HG02981 (cell line): ENCODE measurements around the gene TMEM255B.
"Not testable (repeated sequence)": the region's sequence is repeated elsewhere in the genome, so short reads cannot be mapped to it uniquely, and the experiment has no call there.

Experiments used
- ATAC-seq: cut with Tn5 transposase; IDR thresholded peaks from one replicate; pipeline ENCODE4 v1.9.1; 2021; ENCODE audit warnings: mild to moderate bottlenecking, moderate library complexity; ENCODE audit not compliant: unreplicated experiment

The TMEM255B gene

DNA sequence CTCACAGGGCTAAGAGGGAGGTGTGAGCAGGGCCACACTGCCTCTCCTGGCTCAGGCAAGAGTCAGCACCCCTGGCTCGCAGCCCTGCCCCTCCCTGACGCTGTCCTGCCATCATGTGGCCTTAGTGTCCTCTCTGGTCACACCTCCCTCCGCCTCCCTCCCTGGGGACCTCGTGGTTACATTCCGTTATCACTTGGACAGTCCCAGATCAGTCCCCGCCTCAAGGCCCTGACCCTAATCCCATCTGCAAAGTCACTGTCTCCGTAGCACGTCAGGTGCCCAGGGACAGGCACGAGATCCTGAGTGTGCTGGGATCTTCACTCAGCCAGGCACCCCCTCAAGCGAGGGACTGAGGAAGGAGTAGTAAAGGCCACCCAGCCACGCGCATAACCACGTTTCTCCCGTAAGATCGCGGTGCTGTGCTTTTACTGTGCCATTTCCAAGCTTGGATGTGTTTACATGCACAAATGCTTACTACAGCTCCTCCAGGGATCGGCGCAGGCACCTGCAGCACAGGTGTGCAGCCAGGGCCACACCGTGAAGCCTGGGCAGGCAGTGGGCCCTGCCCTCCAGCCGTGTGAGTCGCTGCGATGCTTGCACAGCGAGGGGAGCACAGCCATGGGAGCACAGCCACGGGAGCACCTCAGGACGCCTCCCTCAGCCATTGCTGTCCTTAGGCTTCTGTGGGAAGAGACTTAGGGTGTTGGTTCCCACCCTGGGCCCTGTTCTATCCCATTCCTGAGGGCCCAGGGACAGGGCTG lies 10.7 kb upstream of the TMEM255B start:
- ATAC-seq, result no peak

DNA sequence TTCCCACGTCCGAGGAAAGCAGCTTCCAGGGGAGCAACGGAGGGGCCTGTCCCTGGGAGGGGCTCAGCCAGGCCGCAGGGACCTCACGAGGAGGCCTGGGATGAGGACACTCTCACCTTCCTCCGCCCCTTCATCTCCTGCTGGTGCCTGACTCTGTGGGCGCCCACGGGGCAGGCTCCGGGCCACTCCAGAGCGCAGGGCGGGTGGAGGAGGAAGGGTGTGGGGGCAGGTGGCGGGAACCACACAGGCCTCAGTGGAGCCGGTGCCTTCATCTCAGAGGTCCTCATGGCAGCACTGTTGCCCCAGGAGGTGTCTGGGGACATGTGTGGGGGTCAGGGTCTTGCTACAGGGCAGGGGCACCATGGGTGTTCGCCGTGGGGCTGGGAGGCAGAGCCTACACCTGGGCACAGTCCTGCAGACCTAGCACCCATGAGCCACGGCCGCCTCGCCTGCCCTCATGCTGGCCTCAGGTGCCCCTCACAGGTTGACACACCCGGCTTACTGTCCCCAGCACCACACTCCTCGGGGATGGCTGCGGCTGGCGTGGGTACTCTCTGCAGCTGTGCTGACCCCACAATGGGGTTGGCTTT lies 10.1 kb upstream of the TMEM255B start:
- ATAC-seq, result no peak

DNA sequence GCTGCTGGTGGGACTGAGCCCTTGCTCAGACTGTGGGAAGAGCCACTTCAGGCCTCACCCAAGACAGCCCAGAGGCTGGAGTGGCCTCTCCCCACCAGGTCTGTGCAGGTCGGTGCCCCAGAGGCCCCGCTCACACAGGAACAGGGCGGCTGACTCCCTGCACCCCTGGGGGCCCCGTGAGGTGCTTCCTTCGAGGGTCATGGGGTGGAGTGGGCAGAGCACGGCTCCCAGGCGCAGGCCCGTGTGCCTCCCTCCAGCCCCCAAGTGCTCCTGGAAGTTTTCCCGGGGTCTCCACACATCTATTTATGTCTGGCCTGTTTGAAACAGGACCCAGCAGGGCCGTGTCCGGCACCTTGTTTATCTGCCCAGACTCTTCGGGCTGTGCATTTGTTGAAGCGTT lies 9.5 kb upstream of the TMEM255B start:
- ATAC-seq, result no peak

DNA sequence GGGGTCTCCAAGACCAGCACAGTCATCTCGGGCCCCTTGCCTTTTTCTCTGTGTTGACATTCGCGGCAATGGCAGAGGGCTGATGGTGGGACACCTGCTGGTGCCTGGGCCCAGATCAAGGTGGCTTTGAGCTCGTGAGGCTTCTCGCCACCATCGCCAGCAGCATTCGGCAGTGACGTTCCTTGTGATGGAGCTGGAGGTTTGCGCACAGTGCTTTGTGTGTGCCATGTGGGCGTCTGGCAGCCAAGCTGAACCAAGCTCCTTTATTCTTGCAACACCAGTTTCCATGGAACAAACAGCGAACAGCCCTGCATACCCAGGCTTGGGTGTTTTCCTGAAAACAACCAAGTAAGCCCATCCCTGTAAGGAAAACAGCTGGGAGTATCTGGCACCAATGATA lies 9.1 kb upstream of the TMEM255B start:
- ATAC-seq, result no peak

DNA sequence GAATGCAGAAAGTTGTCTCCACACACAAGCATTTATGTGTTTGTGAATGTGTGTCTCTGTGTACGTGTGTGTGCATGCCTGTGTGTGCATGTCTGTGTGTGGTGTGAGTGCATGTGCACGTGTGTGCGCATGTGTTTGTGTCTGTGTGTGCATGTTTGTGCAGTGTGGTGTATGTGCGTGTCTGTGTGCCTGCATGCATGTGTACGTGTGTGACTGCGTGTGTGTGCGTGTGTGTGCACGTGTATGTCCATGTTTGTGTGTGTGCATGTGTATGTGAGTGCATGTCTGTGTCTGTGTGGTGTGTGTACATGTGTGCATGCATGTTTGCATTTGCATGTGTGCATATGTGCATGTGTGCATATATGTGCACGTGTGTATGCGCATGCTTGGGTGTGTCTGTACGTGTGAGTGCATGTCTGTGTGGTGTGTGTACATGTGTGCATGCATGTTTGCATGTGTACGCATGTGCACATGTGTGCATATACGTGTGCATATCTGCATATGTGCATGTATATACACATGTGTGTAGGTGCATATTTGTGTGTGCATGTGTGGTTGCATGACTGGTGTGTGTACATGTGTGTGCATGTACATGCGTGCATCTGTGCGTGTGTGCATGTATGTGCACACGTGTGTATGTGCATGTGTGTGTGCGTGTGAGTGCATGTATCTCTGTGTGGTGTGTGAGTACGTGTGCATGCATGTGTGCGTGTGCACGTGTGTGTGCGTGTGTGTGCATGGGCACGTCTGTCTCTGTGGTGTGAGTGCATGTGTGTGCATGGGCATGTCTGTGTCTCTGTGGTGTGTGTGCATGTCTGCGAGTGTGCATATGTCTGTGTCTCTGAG lies 8.2 kb upstream of the TMEM255B start:
- no peak for ATAC-seq

DNA sequence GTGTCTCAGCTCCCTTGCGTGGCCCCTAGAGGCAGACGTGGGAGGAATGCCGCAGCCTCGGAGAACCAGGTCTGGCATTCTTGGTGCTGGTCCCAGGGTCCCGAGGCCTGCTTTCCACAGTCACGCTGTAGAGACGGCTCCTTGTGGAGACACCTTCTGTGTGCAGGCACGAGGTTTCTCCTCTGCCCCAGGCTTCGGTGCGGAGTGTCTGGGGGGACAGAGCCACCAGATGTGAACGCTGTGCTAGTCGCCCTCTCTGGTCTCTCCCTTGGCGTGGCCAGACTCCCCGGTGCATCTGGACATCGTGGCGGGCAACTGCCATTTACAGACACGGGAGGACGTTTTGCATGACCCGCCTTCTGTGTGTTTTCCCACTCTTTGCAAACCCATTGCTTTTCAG lies 7.5 kb upstream of the TMEM255B start:
- ATAC-seq, result no peak

DNA sequence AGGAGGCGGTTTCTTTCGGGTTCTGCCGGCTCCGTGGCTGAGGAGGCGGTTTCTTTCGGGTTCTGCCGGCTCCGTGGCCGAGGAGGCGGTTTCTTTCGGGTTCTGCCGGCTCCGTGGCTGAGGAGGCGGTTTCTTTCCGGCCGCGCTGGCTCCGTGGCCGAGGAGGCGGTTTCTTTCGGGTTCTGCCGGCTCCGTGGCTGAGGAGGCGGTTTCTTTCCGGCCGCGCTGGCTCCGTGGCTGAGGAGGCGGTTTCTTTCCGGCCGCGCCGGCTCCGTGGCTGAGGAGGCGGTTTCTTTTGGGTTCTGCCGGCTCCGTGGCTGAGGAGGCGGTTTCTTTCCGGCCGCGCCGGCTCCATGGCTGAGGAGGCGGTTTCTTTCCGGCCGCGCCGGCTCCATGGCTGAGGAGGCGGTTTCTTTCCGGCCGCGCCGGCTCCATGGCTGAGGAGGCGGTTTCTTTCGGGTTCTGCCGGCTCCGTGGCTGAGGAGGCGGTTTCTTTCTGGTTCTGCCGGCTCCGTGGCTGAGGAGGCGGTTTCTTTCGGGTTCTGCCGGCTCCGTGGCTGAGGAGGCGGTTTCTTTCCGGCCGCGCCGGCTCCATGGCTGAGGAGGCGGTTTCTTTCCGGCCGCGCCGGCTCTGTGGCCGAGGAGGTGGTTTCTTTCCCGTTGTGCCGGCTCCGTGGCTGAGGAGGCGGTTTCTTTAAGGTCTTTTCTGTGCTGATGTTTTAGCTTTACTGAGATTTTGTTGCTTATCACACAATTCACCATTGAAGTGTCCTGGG lies 6.6 kb upstream of the TMEM255B start:
- not testable (repeated sequence) for ATAC-seq

DNA sequence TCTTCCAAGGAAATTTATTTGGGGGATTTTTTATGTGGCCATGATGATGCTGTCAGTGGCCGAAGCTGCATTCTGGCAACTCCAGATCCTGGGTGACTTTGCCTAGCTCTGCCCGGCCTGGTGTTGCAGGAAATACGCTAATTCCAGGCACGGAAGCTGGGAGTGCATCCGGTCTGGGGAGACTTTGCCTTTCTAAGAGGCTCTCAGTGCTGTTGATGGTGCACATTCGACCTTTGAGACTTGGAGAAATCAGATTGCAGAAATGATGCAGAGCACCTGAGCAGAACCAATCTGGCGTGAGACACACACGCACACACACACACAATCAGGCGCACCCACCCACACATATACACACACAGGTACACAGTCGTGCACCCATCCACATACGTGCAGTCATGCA lies 5.9 kb upstream of the TMEM255B start:
- no peak for ATAC-seq

DNA sequence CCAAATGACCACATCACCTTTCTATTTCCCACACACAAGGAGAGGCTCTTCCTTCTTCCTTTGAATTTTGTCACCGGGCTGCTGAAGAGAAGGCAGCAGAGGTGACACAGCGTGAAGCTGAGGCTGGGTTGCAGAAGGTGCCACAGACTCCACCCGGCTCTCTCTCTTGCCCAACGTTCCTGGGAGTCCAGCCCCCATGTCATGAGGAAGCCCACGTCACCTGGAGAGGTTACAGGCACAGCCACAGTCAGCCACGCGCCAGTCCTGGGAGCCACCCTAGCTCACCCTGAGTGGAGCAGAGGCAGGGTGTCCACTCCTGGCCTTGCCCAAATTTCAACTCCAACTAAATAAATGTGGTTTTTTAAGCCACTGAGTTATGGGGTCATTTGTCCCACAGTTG lies 4.8 kb upstream of the TMEM255B start:
- ATAC-seq, result no peak

DNA sequence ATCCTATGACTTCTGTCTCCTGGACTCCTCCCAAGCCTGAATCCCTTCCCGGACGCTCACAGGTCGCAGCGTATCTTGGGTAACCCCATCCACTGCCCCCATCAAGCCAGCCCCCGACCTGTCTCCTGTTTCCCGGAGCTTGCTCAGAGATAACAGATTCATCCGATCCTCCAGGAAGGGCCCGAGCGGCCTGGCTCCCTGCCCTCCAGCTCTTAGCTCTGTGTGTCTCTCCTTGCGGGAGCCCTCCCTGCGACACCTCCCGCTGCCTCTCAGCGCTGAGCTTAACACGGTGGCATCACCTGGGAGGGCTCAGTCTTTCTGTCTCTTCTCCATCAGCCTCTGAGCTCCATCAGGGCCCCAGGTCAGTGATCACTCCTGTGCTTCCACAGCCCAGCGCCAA lies 4.3 kb upstream of the TMEM255B start:
- no peak for ATAC-seq

DNA sequence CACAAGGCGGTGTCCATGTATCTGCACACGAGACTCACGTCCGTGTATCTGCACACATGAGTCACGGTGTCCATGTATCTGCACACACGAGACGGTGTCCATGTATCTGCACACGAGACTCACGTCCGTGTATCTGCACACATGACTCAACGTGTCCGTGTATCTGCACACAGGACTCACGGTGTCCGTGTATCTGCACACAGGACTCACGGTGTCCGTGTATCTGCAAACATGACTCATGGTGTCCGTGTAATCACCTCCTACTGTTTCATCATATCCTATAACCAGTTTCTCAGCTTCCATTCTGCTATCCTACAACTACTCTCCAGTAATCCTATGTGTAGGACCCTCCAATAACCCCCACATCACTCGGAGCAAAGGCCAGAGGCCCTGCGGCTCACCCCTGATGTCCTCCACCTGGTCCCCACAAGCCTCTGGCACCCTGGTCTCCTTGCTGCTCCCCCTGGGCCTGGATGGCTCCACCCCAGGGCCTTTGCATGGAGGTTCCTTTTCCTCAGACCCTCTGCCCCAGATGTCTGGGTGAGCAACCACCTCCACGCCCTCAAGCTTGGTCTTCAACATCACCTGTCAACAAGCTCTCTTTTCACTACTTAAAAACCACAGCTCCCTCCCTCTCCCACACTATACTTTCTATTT lies 2.5 kb upstream of the TMEM255B start:
- no peak for ATAC-seq

DNA sequence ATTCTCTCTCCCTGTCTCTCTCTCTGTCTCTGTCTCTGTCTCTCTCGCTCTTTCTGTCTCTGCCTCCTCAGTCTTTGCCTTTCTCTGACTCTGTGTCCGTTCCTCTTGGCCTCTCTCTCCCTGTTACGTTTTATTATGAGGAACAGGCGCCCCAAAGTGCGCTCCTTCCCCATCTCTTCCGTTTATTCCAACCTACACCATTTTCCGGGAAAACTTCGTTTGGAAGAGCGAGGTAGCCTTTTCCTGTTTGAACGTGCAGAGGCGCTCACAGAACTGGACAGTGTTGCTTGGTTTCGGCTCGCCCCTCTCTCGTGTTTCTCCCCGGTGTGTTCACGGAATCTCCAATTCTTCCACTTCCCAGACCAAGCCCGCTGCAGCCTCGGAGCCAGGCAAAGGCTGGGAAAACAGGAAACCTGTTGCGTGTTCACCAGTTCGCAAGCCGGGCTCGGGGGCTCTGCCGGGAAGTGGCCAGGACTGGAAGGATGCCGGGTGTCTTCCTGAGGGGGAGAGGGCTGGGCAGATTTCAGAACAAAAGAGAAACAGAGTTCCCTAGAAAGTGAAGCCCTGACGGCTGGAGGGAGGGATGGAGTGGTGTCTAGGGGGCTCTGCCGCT lies 605 bp downstream of the TMEM255B start:
- ATAC-seq, result peak; percentile 7

DNA sequence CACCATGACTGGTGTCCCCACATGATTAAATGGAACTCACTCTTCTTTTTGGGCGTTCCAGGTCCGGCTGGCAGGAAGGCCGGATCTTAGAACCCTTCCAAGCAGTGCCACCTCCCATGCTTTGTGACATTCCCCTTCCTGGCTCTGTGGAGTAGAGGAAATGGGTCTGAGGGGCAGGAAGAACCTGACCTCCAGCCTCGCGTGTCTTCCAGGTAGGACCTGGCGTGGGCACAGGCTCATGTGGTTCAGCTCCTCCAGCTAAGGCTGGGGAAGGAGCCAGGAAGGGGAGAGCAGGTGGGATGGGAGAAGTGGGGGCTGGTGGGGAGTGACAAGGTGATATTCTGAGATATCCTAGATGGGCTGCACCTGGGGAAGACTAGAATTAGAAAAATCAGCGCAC lies 2.1 kb downstream of the TMEM255B start:
- no peak for ATAC-seq

DNA sequence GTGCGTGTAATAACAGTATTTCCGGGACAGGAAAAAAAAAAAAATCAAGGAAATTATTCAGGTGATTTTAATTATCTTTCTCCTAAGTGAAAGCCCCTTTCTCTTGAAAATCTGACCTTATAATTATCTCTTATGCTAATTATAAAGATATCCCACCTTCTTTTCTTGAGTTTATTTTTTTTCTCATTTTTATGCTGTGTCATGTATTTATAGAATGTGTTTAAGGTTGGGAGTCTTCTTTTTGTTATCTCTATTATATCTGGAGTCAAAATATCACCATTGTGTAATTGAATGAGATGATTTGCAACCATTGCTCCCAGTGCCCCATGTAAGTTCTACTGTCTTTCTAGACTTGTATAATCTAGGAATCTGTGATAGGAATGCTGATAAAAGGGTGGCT lies 3.0 kb downstream of the TMEM255B start:
- no peak for ATAC-seq

DNA sequence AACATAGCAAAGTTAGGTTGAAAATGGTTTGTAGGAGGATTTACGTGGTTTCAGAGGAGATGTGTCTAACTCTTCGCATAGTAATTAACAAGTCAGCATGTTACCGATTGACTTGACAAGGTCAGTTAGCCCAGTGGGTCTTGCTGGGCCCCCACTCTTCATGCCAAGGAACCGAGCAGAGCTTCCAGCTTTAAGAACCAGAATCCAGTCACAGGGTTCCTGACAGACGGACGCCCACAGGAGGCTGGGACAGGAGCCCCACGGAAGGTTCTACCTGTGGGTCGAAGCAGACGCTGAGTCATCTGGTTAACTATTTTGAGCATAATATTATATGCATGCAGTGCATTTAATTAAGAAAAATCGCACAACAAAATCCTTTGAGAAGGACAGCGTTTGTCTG lies 3.5 kb downstream of the TMEM255B start:
- ATAC-seq, result no peak

DNA sequence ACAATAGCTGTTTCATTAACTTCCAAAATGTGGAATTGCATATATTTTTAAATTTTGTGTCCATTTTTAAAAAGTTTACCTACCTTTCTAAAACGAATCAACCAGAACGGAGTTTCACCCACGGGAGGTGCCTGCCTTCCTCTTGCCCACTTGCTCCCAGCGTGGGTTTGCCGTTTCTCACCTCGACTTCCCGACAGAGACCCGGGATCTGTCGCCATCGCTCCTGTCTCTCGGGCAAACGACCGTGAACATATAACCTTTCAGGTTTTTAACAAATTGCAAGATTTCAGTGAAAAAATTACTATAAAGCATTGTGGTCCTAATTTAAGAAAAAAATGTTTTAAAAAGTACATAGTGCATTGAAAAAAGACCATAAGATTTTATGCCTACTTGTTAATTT lies 4.2 kb downstream of the TMEM255B start:
- no peak for ATAC-seq

DNA sequence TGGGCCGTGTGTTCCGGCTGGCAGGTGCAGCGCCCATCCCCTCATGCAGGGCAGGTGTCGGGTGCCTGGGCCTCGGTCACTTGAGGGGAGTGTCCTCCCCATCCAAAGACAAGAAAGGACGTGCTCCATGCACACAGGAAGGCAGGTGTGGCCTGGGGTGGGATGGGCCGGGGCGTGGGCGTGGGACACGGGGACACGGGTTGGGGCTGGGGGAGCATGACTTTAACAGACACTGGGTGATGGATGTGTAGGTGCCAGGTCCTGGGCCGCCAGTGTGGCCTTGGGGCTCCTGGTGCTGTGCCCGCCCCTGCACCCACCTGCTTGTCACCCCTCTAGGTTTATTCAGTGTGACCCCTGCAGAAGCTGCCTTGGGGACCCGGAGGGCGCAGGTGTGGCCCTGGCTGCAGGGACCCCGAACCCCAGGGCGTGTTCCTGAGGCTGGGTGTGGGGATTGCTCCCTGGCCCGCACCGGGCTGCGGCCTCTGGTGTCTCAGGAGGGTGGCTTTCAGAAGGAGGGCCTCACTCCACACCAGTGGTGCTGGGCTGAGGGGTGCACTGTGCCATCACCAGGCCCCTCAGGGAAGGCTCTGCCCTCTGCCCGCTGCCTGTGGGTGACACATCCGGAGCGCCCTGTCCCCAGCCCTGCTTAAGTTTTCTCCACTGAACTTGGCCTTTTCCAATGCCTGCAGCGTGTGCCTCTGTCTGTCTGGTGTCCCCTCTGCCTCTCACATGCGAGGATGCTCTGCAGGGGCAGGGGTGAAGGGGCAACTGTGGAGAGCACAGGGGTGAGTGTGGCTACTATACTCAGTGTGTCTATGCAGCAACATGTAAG lies 5.2 kb downstream of the TMEM255B start:
- no peak for ATAC-seq

DNA sequence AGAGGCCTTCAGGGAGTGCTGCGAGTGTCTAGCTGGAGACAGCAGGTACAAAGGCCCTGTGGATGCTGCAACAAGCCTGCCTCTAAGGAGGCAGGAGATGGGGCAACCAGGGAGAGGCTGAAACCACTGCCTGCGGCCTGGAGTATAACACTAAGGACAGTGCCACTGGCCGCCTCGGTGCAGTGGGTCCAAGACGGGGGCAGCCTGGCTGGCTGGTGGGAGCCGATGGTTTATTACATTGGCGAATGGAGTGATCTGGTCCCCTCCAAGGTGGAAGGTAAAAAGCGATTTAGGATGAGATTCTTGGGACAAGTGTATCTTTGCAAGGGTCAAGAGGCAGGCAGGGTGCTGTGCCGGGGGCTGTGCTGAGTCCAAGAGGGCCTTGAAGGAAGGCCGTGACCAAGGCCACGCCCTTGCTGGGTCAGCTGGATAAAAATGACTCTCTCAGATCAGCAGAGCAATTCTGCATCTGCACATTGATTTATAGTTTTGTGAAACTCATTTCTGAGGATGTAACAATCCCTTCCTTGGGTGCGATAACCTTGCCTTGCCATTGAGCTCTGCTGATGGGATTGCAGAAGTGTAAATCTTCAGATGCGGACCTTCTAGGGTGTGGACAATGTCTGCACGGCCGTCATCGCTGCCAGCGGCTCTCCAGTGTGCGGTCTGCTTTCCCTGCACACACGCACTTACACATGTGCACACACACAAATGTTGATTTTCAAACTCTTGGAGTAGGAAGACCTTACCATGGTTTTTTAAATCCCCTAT lies 6.0 kb downstream of the TMEM255B start:
- ATAC-seq, result no peak

DNA sequence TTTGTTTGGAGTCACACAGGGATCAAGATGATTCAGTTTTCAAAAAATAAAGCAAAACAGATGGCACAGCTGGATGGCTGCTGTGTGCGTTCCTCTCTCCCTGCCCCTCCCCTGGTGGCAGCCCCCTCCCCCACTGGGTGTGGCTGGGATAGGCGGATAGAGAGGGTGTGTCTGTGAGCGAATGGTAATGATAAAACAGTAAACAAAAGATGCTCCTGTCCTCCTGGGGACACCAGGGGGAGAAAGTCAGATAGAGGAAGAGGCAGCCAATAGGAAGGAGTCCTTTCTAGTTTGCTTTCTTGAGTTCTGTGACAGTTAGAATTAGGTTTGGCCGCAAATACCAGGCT lies 6.5 kb downstream of the TMEM255B start:
- ATAC-seq, result no peak
